ENCODE measurements around the gene ZNF526.

Gene ZNF526

DNA sequence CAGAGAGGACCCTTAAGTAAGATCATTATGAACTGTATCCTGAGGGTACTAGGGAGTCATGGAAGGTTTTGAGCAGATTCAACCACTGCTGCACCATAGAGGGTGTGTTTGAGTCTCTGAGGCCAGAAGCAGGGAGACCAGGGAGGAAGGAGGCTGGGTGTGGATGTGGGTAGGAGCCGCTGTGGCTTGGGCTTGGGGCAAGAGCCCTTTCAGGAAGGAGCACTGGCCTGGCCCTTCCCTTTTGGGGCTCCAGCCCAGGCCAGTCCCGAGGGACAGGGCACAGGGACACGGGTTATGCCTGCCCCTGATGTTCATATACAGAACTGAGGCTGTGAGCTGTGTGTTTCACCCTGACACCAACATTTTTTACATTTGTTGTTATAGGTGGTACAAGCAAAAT, 56.2 kb downstream of the ZNF526 start:
- H3K4me2 ChIP-seq (ENCODE audit: low read depth, low read length, poor library complexity, severe bottlenecking) = peak overlapping the region; percentile 30

DNA sequence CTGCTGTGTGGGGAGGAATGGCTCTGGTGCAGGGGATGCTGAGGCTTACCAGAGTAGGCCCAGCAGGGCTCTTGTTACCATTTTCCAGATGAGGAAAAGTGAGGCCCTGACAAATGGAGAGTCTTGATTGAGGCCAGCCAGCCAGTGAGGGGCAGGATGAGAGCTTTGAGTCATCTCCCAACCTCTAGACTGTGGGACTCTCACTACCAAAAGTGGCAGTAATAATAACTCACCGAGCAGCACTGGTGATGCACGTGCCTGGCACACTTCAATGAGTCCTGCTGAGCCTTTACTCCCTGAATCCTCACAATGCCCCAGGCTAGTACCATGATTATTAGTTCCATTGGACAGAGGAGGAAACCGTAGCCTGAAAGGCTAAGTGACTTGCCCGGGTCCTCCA, 56.7 kb downstream of the ZNF526 start:
- H3K4me1 ChIP-seq (ENCODE audit: insufficient read depth, low read length, poor library complexity, severe bottlenecking) = peaks cover 22% of the 10 kb centered on the region
- H3F3A ChIP-seq (ENCODE audit: low read depth) = no peaks in the 10 kb centered on the region
- H3K27me3 ChIP-seq (ENCODE audit: insufficient read depth, low read length, poor library complexity, severe bottlenecking) = no peaks in the 10 kb centered on the region
- no peaks in the 10 kb centered on the region for H3K9me3 ChIP-seq (ENCODE audit: insufficient read depth, low read depth, low read length)
- no peak overlapping the region for H3K4me3 ChIP-seq (ENCODE audit: low read length, poor library complexity, severe bottlenecking)
- no peaks in the 10 kb centered on the region for H4K20me1 ChIP-seq (ENCODE audit: insufficient read depth, low read length, poor library complexity, severe bottlenecking)
- H3K9ac ChIP-seq (ENCODE audit: low read depth, low read length, poor library complexity, severe bottlenecking) = no peak overlapping the region
- H3K36me3 ChIP-seq (ENCODE audit: insufficient read depth, low read length) = 0 out of 2 replicates have a peak, but pooled peaks cover 3% of the 10 kb centered on the region
- H3K79me2 ChIP-seq (ENCODE audit: insufficient read depth, low read length) = peaks cover 23% of the 10 kb centered on the region; the same call in 1 of the 2 replicates
- TF ChIP-seq, protein P1, sequence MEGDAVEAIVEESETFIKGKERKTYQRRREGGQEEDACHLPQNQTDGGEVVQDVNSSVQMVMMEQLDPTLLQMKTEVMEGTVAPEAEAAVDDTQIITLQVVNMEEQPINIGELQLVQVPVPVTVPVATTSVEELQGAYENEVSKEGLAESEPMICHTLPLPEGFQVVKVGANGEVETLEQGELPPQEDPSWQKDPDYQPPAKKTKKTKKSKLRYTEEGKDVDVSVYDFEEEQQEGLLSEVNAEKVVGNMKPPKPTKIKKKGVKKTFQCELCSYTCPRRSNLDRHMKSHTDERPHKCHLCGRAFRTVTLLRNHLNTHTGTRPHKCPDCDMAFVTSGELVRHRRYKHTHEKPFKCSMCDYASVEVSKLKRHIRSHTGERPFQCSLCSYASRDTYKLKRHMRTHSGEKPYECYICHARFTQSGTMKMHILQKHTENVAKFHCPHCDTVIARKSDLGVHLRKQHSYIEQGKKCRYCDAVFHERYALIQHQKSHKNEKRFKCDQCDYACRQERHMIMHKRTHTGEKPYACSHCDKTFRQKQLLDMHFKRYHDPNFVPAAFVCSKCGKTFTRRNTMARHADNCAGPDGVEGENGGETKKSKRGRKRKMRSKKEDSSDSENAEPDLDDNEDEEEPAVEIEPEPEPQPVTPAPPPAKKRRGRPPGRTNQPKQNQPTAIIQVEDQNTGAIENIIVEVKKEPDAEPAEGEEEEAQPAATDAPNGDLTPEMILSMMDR (conservative IDR thresholded peaks at IDR 0.05; ENCODE audit: low read length) = no peak
- TF ChIP-seq EZH2phosphoT487 (IDR thresholded peaks at IDR 0.05; ENCODE audit: borderline replicate concordance) = no peak
- no peaks in the 10 kb centered on the region for H3K9me2 ChIP-seq (replicated peaks; ENCODE audit: low read depth, low read length)
- H2AFZ ChIP-seq (ENCODE audit: low read length) = no peak overlapping the region
- no peak overlapping the region for H3K4me2 ChIP-seq (ENCODE audit: low read depth, low read length, poor library complexity, severe bottlenecking)

More for the DNA sequence above, 56.2 kb downstream of the ZNF526 start:
- Histone ChIP-seq H2AFZ (ENCODE audit: low read length) (no peak overlapping the region), H3K9ac (ENCODE audit: low read depth, low read length, poor library complexity, severe bottlenecking) (no peak overlapping the region), H3K27me3 (ENCODE audit: insufficient read depth, low read length, poor library complexity, severe bottlenecking) (no peaks in the 10 kb centered on the region), H3K4me3 (ENCODE audit: low read length, poor library complexity, severe bottlenecking) (no peak overlapping the region), H3K4me1 (ENCODE audit: insufficient read depth, low read length, poor library complexity, severe bottlenecking) (peaks cover 22% of the 10 kb centered on the region), H3K79me2 (ENCODE audit: insufficient read depth, low read length) (peaks cover 26% of the 10 kb centered on the region; the same call in 1 of the 2 replicates), H4K20me1 (ENCODE audit: insufficient read depth, low read length, poor library complexity, severe bottlenecking) (no peaks in the 10 kb centered on the region), H3F3A (ENCODE audit: low read depth) (no peaks in the 10 kb centered on the region), H3K36me3 (ENCODE audit: insufficient read depth, low read length) (0 out of 2 replicates have a peak, but pooled peaks cover 3% of the 10 kb centered on the region), H3K9me3 (ENCODE audit: insufficient read depth, low read depth, low read length) (no peaks in the 10 kb centered on the region), H3K9me2 (replicated peaks; ENCODE audit: low read depth, low read length) (no peaks in the 10 kb centered on the region)
- TF ChIP-seq EZH2phosphoT487 (IDR thresholded peaks at IDR 0.05; ENCODE audit: borderline replicate concordance) = no peak
- TF ChIP-seq, protein P1 (conservative IDR thresholded peaks at IDR 0.05; ENCODE audit: low read length) = no peak

Measured in Loucy (cell line).